HepG2 (cell line): ENCODE results near the gene ORC3. TPM values are rescaled to one million over a fixed set of nuclear protein-coding genes. Genes with fewer than 3 reads are reported as not detected.
A peak's percentile ranks its signal among the peaks of the same experiment; 100 is the strongest.

Source experiments
- ATAC-seq: fragments of 200-7000 bp; cut with Tn5 transposase; 3 replicates; pipeline ENCODE4 v1.9.1; 2020; ENCODE audit warnings: mild to moderate bottlenecking, moderate library complexity
- BruUV-seq: library from RNA; stranded (reverse); fragments of 400-500 nt; replicated peaks from 2 replicates; lab custom pipeline; 2021; lab: Mats Ljungman, UMichigan
- CTCF ChIA-PET: fragments of 300-600 bp; formaldehyde crosslinking; extraction: SDS; loops from one replicate; lab custom pipeline; 2021; ENCODE audit warnings: low total read pairs, inconsistent platforms, low intra/inter-chr PET ratio; lab: Yijun Ruan, JAX
- POLR2A ChIA-PET: fragments of 350-600 bp; sonication (Branson Sonifier 250); formaldehyde crosslinking; loops from one replicate; lab custom pipeline; 2020; ENCODE audit warnings: antibody characterized with exemption, inconsistent platforms; lab: Yijun Ruan, JAX
- DNase-seq: peaks from one replicate; pipeline ENCODE4 v3.0.0-alpha.2; 2015; ENCODE audit warnings: low spot score
- FAIRE-seq: peaks from 3 replicates; lab custom pipeline; 2011; peaks lifted over from hg19 to GRCh38; lab: Jason Lieb, UNC
- H2AFZ ChIP-seq: one replicate; pipeline ENCODE4 v1.6.1; 2011; ENCODE audit warnings: low read length, inconsistent platforms
- H3K27ac ChIP-seq: fragments of 300-600 bp; 3 replicates; pipeline ENCODE4 v1.8.0; 2011; ENCODE audit warnings: mixed run types, mild to moderate bottlenecking, mixed read lengths, low read length, inconsistent platforms; ENCODE audit not compliant: insufficient read depth; ENCODE audit errors: extremely low read length
- H3K27me3 ChIP-seq, 2 experiments: fragments of 200-600 bp in 1 of 2; 2 replicates in 1 of 2; 3 replicates in 1 of 2; pipeline versions ENCODE4 v1.6.0 to v1.8.0; 2011; ENCODE audit warnings: low read length in 2 of 2, mild to moderate bottlenecking in 2 of 2, moderate library complexity in 2 of 2, inconsistent platforms in 1 of 2; ENCODE audit not compliant: insufficient read depth in 2 of 2, control insufficient read depth in 1 of 2
- H3K36me3 ChIP-seq, 2 experiments: fragments of 200-600 bp in 1 of 2; replicated peaks in 1 of 2; 2 replicates in 1 of 2; 3 replicates in 1 of 2; pipeline versions ENCODE4 v1.5.1 to v1.8.0; 2011; ENCODE audit warnings: low read length in 2 of 2, inconsistent platforms in 1 of 2; ENCODE audit not compliant: insufficient read depth in 2 of 2, control insufficient read depth in 1 of 2
- H3K4me1 ChIP-seq: 2 replicates; pipeline ENCODE4 v1.5.1; 2012; ENCODE audit warnings: low read length, inconsistent platforms; ENCODE audit not compliant: insufficient read depth
- H3K4me2 ChIP-seq: 2 replicates; pipeline ENCODE4 v1.6.0; 2011; ENCODE audit warnings: low read depth, low read length, inconsistent platforms
- H3K4me3 ChIP-seq, 3 experiments: fragments of 200-600 bp in 1 of 3; sonication (generic), shearing (Covaris generic) in 1 of 3; replicated peaks in 1 of 3; 2 replicates each; pipeline ENCODE4 v1.5.1; 2011 to 2016; ENCODE audit warnings: low read length in 3 of 3, inconsistent platforms in 2 of 3, low read depth in 2 of 3, mild to moderate bottlenecking in 2 of 3, control low read depth in 1 of 3, mixed read lengths in 1 of 3; ENCODE audit not compliant: insufficient read depth in 1 of 3
- H3K79me2 ChIP-seq: one replicate; pipeline ENCODE4 v1.6.1; 2011; ENCODE audit warnings: low read length, inconsistent platforms; ENCODE audit not compliant: insufficient read depth
- H3K9ac ChIP-seq: 2 replicates; pipeline ENCODE4 v1.6.0; 2011; ENCODE audit warnings: mild to moderate bottlenecking, low read depth, low read length, inconsistent platforms; ENCODE audit not compliant: insufficient read depth
- H3K9me3 ChIP-seq: 2 replicates; pipeline ENCODE4 v1.5.1; 2012; ENCODE audit warnings: mild to moderate bottlenecking, low read length
- H4K20me1 ChIP-seq: 2 replicates; pipeline ENCODE4 v1.6.0; 2011; ENCODE audit warnings: inconsistent platforms, mild to moderate bottlenecking, low read length, moderate library complexity; ENCODE audit not compliant: insufficient read depth
- GTF3A ChIP-seq: sonication (generic); formaldehyde crosslinking; conservative IDR thresholded peaks from 2 replicates; pipeline ENCODE4 v1.4.0; 2020; ENCODE audit warnings: mild to moderate bottlenecking, missing genetic modification reagents
- HNRNPL ChIP-seq: fragments of 200-400 bp; formaldehyde crosslinking; IDR thresholded peaks from 2 replicates; pipeline ENCODE4 v1.6.1; 2017; ENCODE audit warnings: mild to moderate bottlenecking, low read depth, low read length
- NFE2L1 ChIP-seq: sonication (generic); formaldehyde crosslinking; IDR thresholded peaks from 2 replicates; pipeline ENCODE4 v1.4.0; 2020; ENCODE audit warnings: missing genetic modification reagents, mild to moderate bottlenecking, borderline replicate concordance
- SIN3B ChIP-seq: fragments of 150-350 bp; IDR thresholded peaks from 2 replicates; pipeline ENCODE4 v1.6.1; 2014; ENCODE audit warnings: low read length
- TCF7 ChIP-seq: sonication (generic); IDR thresholded peaks from 2 replicates; pipeline ENCODE4 v1.6.1; 2016; ENCODE audit warnings: antibody characterized with exemption, low read depth
- THYN1 ChIP-seq: sonication (generic); formaldehyde crosslinking; IDR thresholded peaks from 2 replicates; pipeline ENCODE4 v1.8.1; 2023; ENCODE audit warnings: low read depth, mild to moderate bottlenecking, moderate library complexity, missing genetic modification reagents, borderline replicate concordance
- ZBTB38 ChIP-seq: sonication (generic); formaldehyde crosslinking; IDR thresholded peaks from 2 replicates; pipeline ENCODE4 v1.5.1; 2020; ENCODE audit warnings: mild to moderate bottlenecking, missing genetic modification reagents
- ZKSCAN8 ChIP-seq: IDR thresholded peaks from 2 replicates; pipeline ENCODE4 v1.6.1; 2016; ENCODE audit warnings: borderline replicate concordance, missing genetic modification reagents, missing compliant biosample characterization
- ZNF234 ChIP-seq: sonication (generic); formaldehyde crosslinking; conservative IDR thresholded peaks from 2 replicates; pipeline ENCODE4 v1.5.1; 2020; ENCODE audit warnings: mild to moderate bottlenecking, missing genetic modification reagents
- WGBS: methylation state at CpG from one replicate; pipeline ENCODE4 v1.1.6; 2017; ENCODE audit warnings: low lambda C conversion rate; 5-methylcytosine and 5-hydroxymethylcytosine counted together
- in situ Hi-C: cut with HindIII; loops from 2 replicates; pipeline ENCODE4 v1.10.0; 2017; ENCODE audit warnings: low pct_unique_long_range_greater_than_20kb; ENCODE audit not compliant: extremely low pct_ligation_motif_present
- intact Hi-C: fragments of 100-400 bp; cut with micrococcal nuclease; formaldehyde crosslinking; loops from one replicate; pipeline ENCODE4 v1.10.0; 2022; ENCODE audit not compliant: unreplicated experiment
- polyA plus RNA-seq, 8 experiments: library from polyadenylated mRNA; depleted of rRNA in 3 of 8; stranded (reverse) in 7 of 8; unstranded in 1 of 8; fragments of >200 nt; fragmentation: Illumina TruSeq in 4 of 8; extraction: Trizol in 4 of 8; gene quantifications; 2 replicates each; pipeline versions ENCODE4 v1.2.1 to v1.2.3, GENCODE V29; 2011 to 2016; ENCODE audit warnings: low read depth in 4 of 8, missing spikeins in 1 of 8, mixed read lengths in 1 of 8; ENCODE audit not compliant: insufficient read depth in 1 of 8
- total RNA-seq, 5 experiments: library from RNA; depleted of rRNA; stranded (reverse); fragments of >200 nt; fragmentation: Illumina TruSeq; extraction: Trizol; gene quantifications; 2 replicates each; pipeline ENCODE4 v1.2.3, GENCODE V29; 2016; ENCODE audit warnings: low read depth in 1 of 5
- TF ChIP-seq, protein P1 (sequence below): sonication (generic); formaldehyde crosslinking; IDR thresholded peaks from 2 replicates; pipeline ENCODE4 v1.5.1; 2020; ENCODE audit warnings: mild to moderate bottlenecking, missing genetic modification reagents
- TF ChIP-seq, protein P2 (sequence below): IDR thresholded peaks from 2 replicates; pipeline ENCODE4 v1.6.1; 2016; ENCODE audit warnings: low read depth, control low read depth
- TF ChIP-seq, protein P3 (sequence below): sonication (generic); formaldehyde crosslinking; conservative IDR thresholded peaks from 2 replicates; pipeline ENCODE4 v1.8.0; 2022; ENCODE audit warnings: mild to moderate bottlenecking, moderate library complexity, missing genetic modification reagents
- TF ChIP-seq, protein P4 (sequence below): sonication (generic); formaldehyde crosslinking; IDR thresholded peaks from 2 replicates; pipeline ENCODE4 v1.4.0; 2020; ENCODE audit warnings: low read depth, mild to moderate bottlenecking, missing genetic modification reagents

Gene ORC3
- total and polyA plus RNA-seq, 2 of the 13 experiments (the other 11 are each of a cell fraction or from before 2014, with no cell fraction given) = 21.8 to 43.5 TPM

DNA sequence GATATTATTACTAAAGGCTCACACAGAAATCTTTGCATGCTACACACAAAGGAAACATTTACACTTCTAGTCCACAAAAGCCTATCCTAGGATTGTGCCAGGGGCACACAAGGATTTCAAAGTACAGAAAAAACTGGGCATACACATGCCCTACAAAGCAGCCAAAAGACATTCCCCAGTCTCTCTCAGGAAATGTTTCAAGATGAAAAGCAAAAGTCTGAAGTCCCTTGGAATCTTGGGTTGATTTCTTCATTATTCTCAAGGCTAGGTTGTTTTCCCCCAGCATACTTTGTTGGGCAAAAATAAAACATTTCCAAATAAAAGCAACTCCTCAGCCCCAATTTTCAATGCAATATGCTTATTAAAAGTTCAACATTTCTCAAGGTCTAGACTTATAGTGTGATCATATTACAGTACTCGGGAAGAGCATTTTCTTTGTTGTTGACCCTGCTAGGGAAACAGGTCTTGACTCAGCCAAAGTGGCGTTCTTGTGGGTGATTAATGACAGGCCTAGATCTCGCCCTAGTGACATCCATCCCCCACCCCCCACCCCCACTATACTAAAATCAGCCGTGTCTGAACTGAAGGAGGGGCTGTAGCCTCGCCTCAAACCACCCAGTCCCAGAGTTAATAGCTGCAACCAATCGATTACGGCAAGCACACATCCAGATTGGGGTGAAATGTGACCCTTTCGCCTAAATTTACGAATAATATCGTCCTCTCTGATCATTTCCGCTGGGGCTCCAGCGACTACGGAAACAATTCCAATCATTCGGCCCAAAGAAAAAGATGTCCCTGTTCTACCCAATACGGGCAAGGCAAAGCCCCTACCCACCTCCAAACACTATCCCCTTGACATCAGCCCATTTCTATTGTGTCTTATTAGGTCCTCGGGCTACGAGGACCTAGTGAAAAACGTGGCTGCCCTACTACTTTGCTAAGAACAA lies 110.7 kb downstream of the ORC3 start:
- Histone ChIP-seq H4K20me1 (peaks cover 35% of the 10 kb centered on the region), H3K4me2 (peak overlapping the region; percentile 70), H3K79me2 (peaks cover 61% of the 10 kb centered on the region), H3K9me3 (no peaks in the 10 kb centered on the region), H3K27ac (peak overlapping the region; percentile 96), H2AFZ (no peak overlapping the region), H3K4me1 (peaks cover 51% of the 10 kb centered on the region), H3K27me3 (no peaks in the 10 kb centered on the region; a peak in 1 of 5 replicates), H3K4me3 (peak overlapping the region; percentile 72 to 97 (median 94)), H3K36me3 (no peaks in the 10 kb centered on the region; a peak in 2 of 5 replicates), H3K9ac (peak overlapping the region; percentile 98)
- intact Hi-C loops = loop anchor here (1.0 kb wide), 1 partner anchor 244 kb away; no protein-coding TSS in a partner anchor
- peak; percentile 73 for DNase-seq
- under 1% methylated on average over 16 of the region's 18 CpGs for WGBS
- peak; percentile 26 for FAIRE-seq
- ChIA-PET CTCF (no interaction called here), POLR2A (interaction anchor here (1.3 to 2.4 kb wide), 2 partner anchors 10 to 98 kb away, joined by 3 to 13 read pairs; no protein-coding TSS in a partner anchor)
- ATAC-seq = peak; percentile 28
- TSS peak; percentile 53 for BruUV-seq
- in situ Hi-C loops = loop anchor here (5.0 kb wide), 1 partner anchor 97 kb away; no protein-coding TSS in a partner anchor
- TF ChIP-seq HNRNPL (no peak), TCF7 (0 out of 2 replicates have a peak, but pooled peaks have one; percentile 15), ZKSCAN8 (CRISPR knock-in tag) (no peak), NFE2L1 (no peak), ZBTB38 (no peak), GTF3A (CRISPR knock-in tag) (no peak), THYN1 (CRISPR knock-in tag) (no peak), ZNF234 (no peak), SIN3B (0 out of 2 replicates have a peak, but pooled peaks have one; percentile 13)
- TF ChIP-seq, protein P1, sequence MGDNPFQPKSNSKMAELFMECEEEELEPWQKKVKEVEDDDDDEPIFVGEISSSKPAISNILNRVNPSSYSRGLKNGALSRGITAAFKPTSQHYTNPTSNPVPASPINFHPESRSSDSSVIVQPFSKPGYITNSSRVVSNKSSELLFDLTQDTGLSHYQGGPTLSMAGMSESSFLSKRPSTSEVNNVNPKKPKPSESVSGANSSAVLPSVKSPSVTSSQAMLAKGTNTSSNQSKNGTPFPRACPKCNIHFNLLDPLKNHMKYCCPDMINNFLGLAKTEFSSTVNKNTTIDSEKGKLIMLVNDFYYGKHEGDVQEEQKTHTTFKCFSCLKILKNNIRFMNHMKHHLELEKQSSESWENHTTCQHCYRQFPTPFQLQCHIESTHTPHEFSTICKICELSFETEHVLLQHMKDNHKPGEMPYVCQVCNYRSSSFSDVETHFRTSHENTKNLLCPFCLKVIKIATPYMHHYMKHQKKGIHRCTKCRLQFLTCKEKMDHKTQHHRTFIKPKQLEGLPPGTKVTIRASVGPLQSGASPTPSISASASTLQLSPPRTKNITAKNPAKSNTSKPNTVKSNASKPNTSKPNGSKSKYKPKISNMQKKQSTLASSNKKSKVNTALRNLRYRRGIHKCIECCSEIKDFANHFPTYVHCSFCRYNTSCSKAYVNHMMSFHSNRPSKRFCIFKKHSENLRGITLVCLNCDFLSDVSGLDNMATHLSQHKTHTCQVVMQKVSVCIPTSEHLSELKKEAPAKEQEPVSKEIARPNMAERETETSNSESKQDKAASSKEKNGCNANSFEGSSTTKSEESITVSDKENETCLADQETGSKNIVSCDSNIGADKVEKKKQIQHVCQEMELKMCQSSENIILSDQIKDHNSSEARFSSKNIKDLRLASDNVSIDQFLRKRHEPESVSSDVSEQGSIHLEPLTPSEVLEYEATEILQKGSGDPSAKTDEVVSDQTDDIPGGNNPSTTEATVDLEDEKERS (CRISPR knock-in tag) = no peak
- TF ChIP-seq, protein P2, sequence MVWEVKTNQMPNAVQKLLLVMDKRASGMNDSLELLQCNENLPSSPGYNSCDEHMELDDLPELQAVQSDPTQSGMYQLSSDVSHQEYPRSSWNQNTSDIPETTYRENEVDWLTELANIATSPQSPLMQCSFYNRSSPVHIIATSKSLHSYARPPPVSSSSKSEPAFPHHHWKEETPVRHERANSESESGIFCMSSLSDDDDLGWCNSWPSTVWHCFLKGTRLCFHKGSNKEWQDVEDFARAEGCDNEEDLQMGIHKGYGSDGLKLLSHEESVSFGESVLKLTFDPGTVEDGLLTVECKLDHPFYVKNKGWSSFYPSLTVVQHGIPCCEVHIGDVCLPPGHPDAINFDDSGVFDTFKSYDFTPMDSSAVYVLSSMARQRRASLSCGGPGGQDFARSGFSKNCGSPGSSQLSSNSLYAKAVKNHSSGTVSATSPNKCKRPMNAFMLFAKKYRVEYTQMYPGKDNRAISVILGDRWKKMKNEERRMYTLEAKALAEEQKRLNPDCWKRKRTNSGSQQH (CRISPR knock-in tag) = no peak
- TF ChIP-seq, protein P3, sequence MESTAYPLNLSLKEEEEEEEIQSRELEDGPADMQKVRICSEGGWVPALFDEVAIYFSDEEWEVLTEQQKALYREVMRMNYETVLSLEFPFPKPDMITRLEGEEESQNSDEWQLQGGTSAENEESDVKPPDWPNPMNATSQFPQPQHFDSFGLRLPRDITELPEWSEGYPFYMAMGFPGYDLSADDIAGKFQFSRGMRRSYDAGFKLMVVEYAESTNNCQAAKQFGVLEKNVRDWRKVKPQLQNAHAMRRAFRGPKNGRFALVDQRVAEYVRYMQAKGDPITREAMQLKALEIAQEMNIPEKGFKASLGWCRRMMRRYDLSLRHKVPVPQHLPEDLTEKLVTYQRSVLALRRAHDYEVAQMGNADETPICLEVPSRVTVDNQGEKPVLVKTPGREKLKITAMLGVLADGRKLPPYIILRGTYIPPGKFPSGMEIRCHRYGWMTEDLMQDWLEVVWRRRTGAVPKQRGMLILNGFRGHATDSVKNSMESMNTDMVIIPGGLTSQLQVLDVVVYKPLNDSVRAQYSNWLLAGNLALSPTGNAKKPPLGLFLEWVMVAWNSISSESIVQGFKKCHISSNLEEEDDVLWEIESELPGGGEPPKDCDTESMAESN (CRISPR knock-in tag) = no peak
- TF ChIP-seq, protein P4, sequence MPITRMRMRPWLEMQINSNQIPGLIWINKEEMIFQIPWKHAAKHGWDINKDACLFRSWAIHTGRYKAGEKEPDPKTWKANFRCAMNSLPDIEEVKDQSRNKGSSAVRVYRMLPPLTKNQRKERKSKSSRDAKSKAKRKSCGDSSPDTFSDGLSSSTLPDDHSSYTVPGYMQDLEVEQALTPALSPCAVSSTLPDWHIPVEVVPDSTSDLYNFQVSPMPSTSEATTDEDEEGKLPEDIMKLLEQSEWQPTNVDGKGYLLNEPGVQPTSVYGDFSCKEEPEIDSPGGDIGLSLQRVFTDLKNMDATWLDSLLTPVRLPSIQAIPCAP (CRISPR knock-in tag) = no peak
